ENCODE measurements around the gene GLB1L3. TPM values are rescaled to one million over a fixed set of nuclear protein-coding genes. Genes with fewer than 3 reads are reported as not detected.

GLB1L3 gene
- total RNA-seq, 4 donors from 2014 or later: 5.1 to 6.1 (median 5.9) TPM

- Histone ChIP-seq H3K4me1 (peaks cover 22% of the 10 kb centered on the region), H3K27ac (no peak overlapping the region), H3K27me3 (no peaks in the 10 kb centered on the region), H3K36me3 (no peaks in the 10 kb centered on the region), H3K4me3 (no peak overlapping the region), H3K9me3 (no peaks in the 10 kb centered on the region)
- WGBS: 87% methylated on average over 10 of the region's 10 CpGs
- TF ChIP-seq EP300 (IDR thresholded peaks at IDR 0.05) (no peak), POLR2A (IDR thresholded peaks at IDR 0.05) (no peak), POLR2AphosphoS5 (IDR thresholded peaks at IDR 0.05) (no peak), CTCF (IDR thresholded peaks at IDR 0.05) (no peak)
- no peak for DNase-seq (ENCODE audit: low spot score in 2 of 2)
Observed at GRCh38 chr11:134334796-134335571, 58.8 kb downstream of the GLB1L3 start.

GRCh38 chr11:134337051-134337450 is 60.9 kb downstream of the GLB1L3 start:
- no peaks in the 10 kb centered on the region for H3K27me3 ChIP-seq
- H3K9me3 ChIP-seq: no peaks in the 10 kb centered on the region
- TF ChIP-seq POLR2AphosphoS5 (IDR thresholded peaks at IDR 0.05): no peak
- no peak for TF ChIP-seq EP300 (IDR thresholded peaks at IDR 0.05)
- no peak for TF ChIP-seq CTCF (IDR thresholded peaks at IDR 0.05)
- TF ChIP-seq POLR2A (IDR thresholded peaks at IDR 0.05): no peak
- no peak overlapping the region for H3K4me3 ChIP-seq
- no peak overlapping the region for H3K27ac ChIP-seq
- WGBS: 96% methylated on average over 4 of the region's 4 CpGs
- H3K36me3 ChIP-seq: no peaks in the 10 kb centered on the region
- no peak for DNase-seq (ENCODE audit: low spot score in 2 of 2)
- peaks cover 8% of the 10 kb centered on the region for H3K4me1 ChIP-seq

GRCh38 chr11:134338068-134338467 is 61.9 kb downstream of the GLB1L3 start:
- Histone ChIP-seq H3K27ac (no peak overlapping the region), H3K4me1 (no peaks in the 10 kb centered on the region), H3K9me3 (no peaks in the 10 kb centered on the region), H3K27me3 (no peaks in the 10 kb centered on the region), H3K4me3 (no peak overlapping the region), H3K36me3 (no peaks in the 10 kb centered on the region)
- TF ChIP-seq POLR2A (IDR thresholded peaks at IDR 0.05) (no peak), EP300 (IDR thresholded peaks at IDR 0.05) (no peak), CTCF (IDR thresholded peaks at IDR 0.05) (no peak), POLR2AphosphoS5 (IDR thresholded peaks at IDR 0.05) (no peak)
- WGBS: 88% methylated on average over 15 of the region's 15 CpGs
- no peak for DNase-seq (ENCODE audit: low spot score in 2 of 2)

- TF ChIP-seq POLR2A (IDR thresholded peaks at IDR 0.05) (no peak), POLR2AphosphoS5 (IDR thresholded peaks at IDR 0.05) (no peak), CTCF (IDR thresholded peaks at IDR 0.05) (no peak), EP300 (IDR thresholded peaks at IDR 0.05) (no peak)
- no peak overlapping the region for H3K27ac ChIP-seq
- no peaks in the 10 kb centered on the region for H3K9me3 ChIP-seq
- H3K36me3 ChIP-seq: no peaks in the 10 kb centered on the region
- no peaks in the 10 kb centered on the region for H3K4me1 ChIP-seq
- H3K4me3 ChIP-seq: no peak overlapping the region
- 96% methylated on average over 4 of the region's 7 CpGs for WGBS
- H3K27me3 ChIP-seq: no peaks in the 10 kb centered on the region
- no peak for DNase-seq (ENCODE audit: low spot score in 2 of 2)
Observed at GRCh38 chr11:134338654-134339053, 62.5 kb downstream of the GLB1L3 start.

- 76% methylated on average over 4 of the region's 4 CpGs for WGBS
- Histone ChIP-seq H3K36me3 (no peaks in the 10 kb centered on the region), H3K9me3 (no peaks in the 10 kb centered on the region), H3K4me3 (no peak overlapping the region), H3K4me1 (no peaks in the 10 kb centered on the region), H3K27me3 (no peaks in the 10 kb centered on the region), H3K27ac (no peak overlapping the region)
- no peak for TF ChIP-seq POLR2A (IDR thresholded peaks at IDR 0.05)
- no peak for TF ChIP-seq POLR2AphosphoS5 (IDR thresholded peaks at IDR 0.05)
- no peak for TF ChIP-seq EP300 (IDR thresholded peaks at IDR 0.05)
- TF ChIP-seq CTCF (IDR thresholded peaks at IDR 0.05): no peak
- no peak for DNase-seq (ENCODE audit: low spot score in 2 of 2)
Observed at GRCh38 chr11:134339756-134340155, 63.6 kb downstream of the GLB1L3 start.
